ENCODE measurements around the gene RIN1. TPM values are rescaled to one million over a fixed set of nuclear protein-coding genes. Genes with fewer than 3 reads are reported as not detected.

RIN1 gene
- polyA plus RNA-seq, 1 of the 3 experiments (the other 2 are of a cell fraction): 16.9 TPM

GRCh38 chr11:66313321-66314185, 22.7 kb downstream of the RIN1 start:
- H3K27me3 ChIP-seq (ENCODE audit: insufficient read depth): no peaks in the 10 kb centered on the region
- WGBS (ENCODE audit: low lambda C conversion rate): 34% methylated on average over 16 of the region's 38 CpGs
- peaks cover 15% of the 10 kb centered on the region for H3F3A ChIP-seq (replicated peaks; ENCODE audit: insufficient read depth)
- ChIA-PET POLR2A (interaction anchor here (0.6 to 3.1 kb wide), 14 partner anchors 9 to 1107 kb away, joined by 3 to 33 read pairs (median 6); partner anchors contain the start of genes B4GAT1, BRMS1, MRPL11 and RIN1), CTCF (interaction anchor here (0.7 to 12.4 kb wide), 19 partner anchors 9 to 200 kb away, joined by 3 to 280 read pairs (median 26); partner anchors contain the start of genes B4GAT1, BRMS1, CNIH2 and MRPL11)
- H2AFZ ChIP-seq (ENCODE audit: low read depth): peak overlapping the region; percentile 53; the same call in 1 of the 2 replicates
- H3K9me2 ChIP-seq: no peaks in the 10 kb centered on the region
- DNase-seq: peak; percentile 90
- no peaks in the 10 kb centered on the region for H3K79me2 ChIP-seq (ENCODE audit: insufficient read depth)
- H3K9ac ChIP-seq: peak overlapping the region; percentile 75
- H3K4me1 ChIP-seq (ENCODE audit: control insufficient read depth in 1 of 2, insufficient read depth in 2 of 2, low read depth in 1 of 2, low read length in 1 of 2): peaks cover 25 to 64% of the 10 kb centered on the region in 2 experiments
- H3K36me3 ChIP-seq (replicated peaks in 1 of 2; ENCODE audit: control insufficient read depth in 1 of 2, insufficient read depth in 2 of 2, low read length in 1 of 2): no peaks in the 10 kb centered on the region
- peak overlapping the region; percentile 80 for H3K4me2 ChIP-seq
- no peaks in the 10 kb centered on the region for H4K20me1 ChIP-seq (ENCODE audit: insufficient read depth)
- peak overlapping the region; percentile 94 to 100 for H3K27ac ChIP-seq (ENCODE audit: low read depth in 2 of 2, low read length in 1 of 2)
- H3K4me3 ChIP-seq (ENCODE audit: low read depth in 2 of 2, low read length in 1 of 2): peak overlapping the region; percentile 45 to 48
- TF ChIP-seq NFIC (IDR thresholded peaks at IDR 0.05; ENCODE audit: borderline replicate concordance) (no peak), CHD2 (IDR thresholded peaks at IDR 0.05; ENCODE audit: low read length, partially characterized antibody) (no peak), MXI1 (IDR thresholded peaks at IDR 0.05; ENCODE audit: low read depth, low read length) (0 out of 2 replicates have a peak, but pooled peaks have one; percentile 6), EP300 (IDR thresholded peaks at IDR 0.05; ENCODE audit: borderline replicate concordance in 1 of 2, low read depth in 1 of 2, low read length in 1 of 2) (no peak; a peak in 1 of 4 replicates), REST (IDR thresholded peaks at IDR 0.05; ENCODE audit: low read depth, low read length) (peak; percentile 7; the same call in 1 of the 2 replicates), TAF1 (IDR thresholded peaks at IDR 0.05; ENCODE audit: borderline replicate concordance, low read depth, low read length) (no peak; the same call in 1 of the 2 replicates), CTCF (IDR thresholded peaks at IDR 0.05) (peak; percentile 46; the same call in 1 of the 2 replicates), USF2 (IDR thresholded peaks at IDR 0.05; ENCODE audit: borderline replicate concordance, low read depth, low read length) (no peak), ELF1 (IDR thresholded peaks at IDR 0.05) (no peak), RCOR1 (IDR thresholded peaks at IDR 0.05; ENCODE audit: low read length) (0 out of 2 replicates have a peak, but pooled peaks have one; percentile 2), SMC3 (IDR thresholded peaks at IDR 0.05; ENCODE audit: low read depth, low read length) (peak; percentile 52; the same call in 1 of the 2 replicates), RAD21 (IDR thresholded peaks at IDR 0.05; ENCODE audit: low read length) (peak; percentile 55)
- no peaks in the 10 kb centered on the region for H3K9me3 ChIP-seq

Measured in SK-N-SH (cell line).